Hepatocyte (in vitro differentiated cells): ENCODE data around the gene CD19. TPM values are rescaled to one million over a fixed set of nuclear protein-coding genes. Genes with fewer than 3 reads are reported as not detected.

Experiments used
- DNase-seq: peaks from one replicate; pipeline ENCODE4 v3.0.0-alpha.2; 2016; ENCODE audit warnings: low spot score
- H2AFZ ChIP-seq: fragments of 200-600 bp; sonication (generic); 2 replicates; pipeline ENCODE4 v1.6.0; 2016; ENCODE audit warnings: antibody characterized with exemption, mild to moderate bottlenecking
- H3K27ac ChIP-seq: fragments of 200-600 bp; sonication (generic); 2 replicates; pipeline ENCODE4 v1.5.1; 2016; ENCODE audit warnings: mild to moderate bottlenecking
- H3K27me3 ChIP-seq: fragments of 200-600 bp; sonication (generic); 2 replicates; pipeline ENCODE4 v1.6.1; 2016
- H3K36me3 ChIP-seq: fragments of 200-600 bp; sonication (generic); replicated peaks from 2 replicates; pipeline ENCODE4 v1.5.1; 2016; ENCODE audit warnings: low read depth; ENCODE audit not compliant: insufficient read depth
- H3K4me1 ChIP-seq: fragments of 200-600 bp; sonication (generic); 2 replicates; pipeline ENCODE4 v1.5.1; 2016; ENCODE audit warnings: mild to moderate bottlenecking, moderate library complexity; ENCODE audit not compliant: insufficient read depth
- H3K4me2 ChIP-seq: fragments of 200-600 bp; sonication (generic); 2 replicates; pipeline ENCODE4 v1.6.0; 2016
- H3K4me3 ChIP-seq: fragments of 200-600 bp; sonication (generic); 2 replicates; pipeline ENCODE4 v1.5.1; 2016; ENCODE audit warnings: mild to moderate bottlenecking
- H3K79me2 ChIP-seq: fragments of 200-600 bp; sonication (generic); 2 replicates; pipeline ENCODE4 v1.6.0; 2017; ENCODE audit warnings: mild to moderate bottlenecking
- H3K9me2 ChIP-seq: fragments of 200-600 bp; sonication (generic); replicated peaks from 2 replicates; pipeline ENCODE4 v1.6.0; 2017; ENCODE audit warnings: mild to moderate bottlenecking; ENCODE audit not compliant: insufficient read depth
- H3K9me3 ChIP-seq: fragments of 200-600 bp; sonication (generic); 2 replicates; pipeline ENCODE4 v1.5.1; 2016; ENCODE audit warnings: low read depth, mild to moderate bottlenecking
- H4K20me1 ChIP-seq: fragments of 200-600 bp; sonication (generic); 2 replicates; pipeline ENCODE4 v1.6.0; 2016; ENCODE audit warnings: mild to moderate bottlenecking; ENCODE audit not compliant: insufficient read depth, poor library complexity, severe bottlenecking
- CTCF ChIP-seq: fragments of 200-600 bp; sonication (generic); IDR thresholded peaks from 2 replicates; pipeline ENCODE4 v1.5.1; 2016; ENCODE audit warnings: antibody characterized with exemption, mild to moderate bottlenecking; ENCODE audit not compliant: poor library complexity
- EZH2 ChIP-seq: fragments of 200-600 bp; sonication (generic); IDR thresholded peaks from 2 replicates; pipeline ENCODE4 v1.6.1; 2016; ENCODE audit warnings: antibody characterized with exemption, mild to moderate bottlenecking, borderline replicate concordance
- EZH2phosphoT487 ChIP-seq: fragments of 200-600 bp; sonication (generic); IDR thresholded peaks from one replicate; pipeline ENCODE4 v1.6.1; 2018; ENCODE audit warnings: antibody characterized with exemption, mild to moderate bottlenecking, low read depth, moderate library complexity; ENCODE audit not compliant: unreplicated experiment, severe bottlenecking
- WGBS: methylation state at CpG from one replicate; pipeline ENCODE4 v1.1.6; 2016; ENCODE audit warnings: low lambda C conversion rate; ENCODE audit errors: missing lambda C conversion rate; 5-methylcytosine and 5-hydroxymethylcytosine counted together
- polyA plus RNA-seq: library from polyadenylated mRNA; unstranded; fragments of >200 nt; fragmentation: Nextera tagmentation; extraction: Ambion mirVana; gene quantifications from 2 replicates; pipeline ENCODE4 v1.2.1, GENCODE V29; 2016
- total RNA-seq: library from RNA; depleted of rRNA; stranded (reverse); fragments of >200 nt; gene quantifications from 2 replicates; pipeline ENCODE4 v1.2.3, GENCODE V29; 2014

The CD19 gene
- total and polyA plus RNA-seq, 2 experiments from 2014 or later: not detected

- Histone ChIP-seq H3K4me3 (no peak overlapping the region), H3K36me3 (no peaks in the 10 kb centered on the region), H2AFZ (no peak overlapping the region), H3K4me1 (no peaks in the 10 kb centered on the region), H3K9me3 (no peaks in the 10 kb centered on the region), H3K27ac (no peak overlapping the region), H3K79me2 (no peaks in the 10 kb centered on the region), H3K27me3 (no peaks in the 10 kb centered on the region), H3K9me2 (no peaks in the 10 kb centered on the region), H3K4me2 (no peak overlapping the region), H4K20me1 (no peaks in the 10 kb centered on the region)
- no peak for TF ChIP-seq EZH2phosphoT487
- TF ChIP-seq CTCF: no peak
- TF ChIP-seq EZH2: no peak
- DNase-seq: no peak
- 72% methylated on average over 13 of the region's 14 CpGs for WGBS
Observed at GRCh38 chr16:28904363-28904762, 27.4 kb upstream of the CD19 start.

GRCh38 chr16:28904828-28905227 lies 26.9 kb upstream of the CD19 start:
- no peaks in the 10 kb centered on the region for H3K36me3 ChIP-seq
- TF ChIP-seq EZH2: no peak
- TF ChIP-seq CTCF: no peak
- TF ChIP-seq EZH2phosphoT487: no peak
- H3K27ac ChIP-seq: no peak overlapping the region
- H4K20me1 ChIP-seq: no peaks in the 10 kb centered on the region
- no peak for DNase-seq
- H3K79me2 ChIP-seq: no peaks in the 10 kb centered on the region
- H3K9me3 ChIP-seq: no peaks in the 10 kb centered on the region
- H2AFZ ChIP-seq: no peak overlapping the region
- H3K27me3 ChIP-seq: no peaks in the 10 kb centered on the region
- WGBS: 90% methylated on average over 16 of the region's 16 CpGs
- H3K4me3 ChIP-seq: no peak overlapping the region
- H3K4me2 ChIP-seq: no peak overlapping the region
- no peaks in the 10 kb centered on the region for H3K9me2 ChIP-seq
- no peaks in the 10 kb centered on the region for H3K4me1 ChIP-seq

GRCh38 chr16:28905229-28905754 lies 26.5 kb upstream of the CD19 start:
- H3K79me2 ChIP-seq: no peaks in the 10 kb centered on the region
- no peak overlapping the region for H3K4me3 ChIP-seq
- H3K4me1 ChIP-seq: no peaks in the 10 kb centered on the region
- TF ChIP-seq EZH2 (no peak), CTCF (no peak), EZH2phosphoT487 (no peak)
- no peaks in the 10 kb centered on the region for H4K20me1 ChIP-seq
- no peaks in the 10 kb centered on the region for H3K9me2 ChIP-seq
- H3K27me3 ChIP-seq: no peaks in the 10 kb centered on the region
- no peak overlapping the region for H2AFZ ChIP-seq
- H3K4me2 ChIP-seq: no peak overlapping the region
- H3K27ac ChIP-seq: no peak overlapping the region
- H3K9me3 ChIP-seq: no peaks in the 10 kb centered on the region
- WGBS: 95% methylated on average over 7 of the region's 9 CpGs
- DNase-seq: no peak
- no peaks in the 10 kb centered on the region for H3K36me3 ChIP-seq

GRCh38 chr16:28905800-28906372 lies 25.9 kb upstream of the CD19 start:
- no peak overlapping the region for H3K4me3 ChIP-seq
- WGBS: 96% methylated on average over 22 of the region's 24 CpGs

More at GRCh38 chr16:28905800-28906372, 25.9 kb upstream of the CD19 start:
- Histone ChIP-seq H4K20me1 (no peaks in the 10 kb centered on the region), H3K27ac (no peak overlapping the region), H3K4me1 (no peaks in the 10 kb centered on the region), H3K27me3 (no peaks in the 10 kb centered on the region), H3K9me3 (no peaks in the 10 kb centered on the region), H3K79me2 (no peaks in the 10 kb centered on the region), H2AFZ (no peak overlapping the region), H3K9me2 (no peaks in the 10 kb centered on the region), H3K36me3 (no peaks in the 10 kb centered on the region), H3K4me2 (no peak overlapping the region)
- DNase-seq: no peak
- no peak for TF ChIP-seq EZH2
- no peak for TF ChIP-seq CTCF
- no peak for TF ChIP-seq EZH2phosphoT487
